ENCODE results near the gene SYNE2.

- no peak for TF ChIP-seq SPI1 (IDR thresholded peaks at IDR 0.05; ENCODE audit: borderline replicate concordance, insufficient read depth, low read depth, low read length)
- TF ChIP-seq CTCF (IDR thresholded peaks at IDR 0.05 in 2 of 3, conservative IDR thresholded peaks at IDR 0.05 in 1 of 3; ENCODE audit: control insufficient read depth in 2 of 3, extremely low read depth in 1 of 3, insufficient read depth in 1 of 3, low read depth in 3 of 3, low read length in 3 of 3), result no peak
- TF ChIP-seq POLR2A (IDR thresholded peaks at IDR 0.05; ENCODE audit: low read depth, low read length), result no peak
- no peak for TF ChIP-seq USF1 (IDR thresholded peaks at IDR 0.05; ENCODE audit: borderline replicate concordance, extremely low read length, insufficient read depth, low read depth, low read length)
- TF ChIP-seq MYC (IDR thresholded peaks at IDR 0.05; ENCODE audit: insufficient read depth, insufficient read length, insufficient replicate concordance, low read length, severe bottlenecking), result no peak
- no peak for TF ChIP-seq TCF7 (IDR thresholded peaks at IDR 0.05; ENCODE audit: borderline replicate concordance)
- no peak for TF ChIP-seq TAF1 (IDR thresholded peaks at IDR 0.05; ENCODE audit: borderline replicate concordance, low read depth, low read length)
- TF ChIP-seq PBX3 (IDR thresholded peaks at IDR 0.05; ENCODE audit: insufficient replicate concordance, low read depth, low read length), result no peak
- TF ChIP-seq EZH2 (IDR thresholded peaks at IDR 0.05; ENCODE audit: borderline replicate concordance, control insufficient read depth, low read depth, low read length), result no peak
- TF ChIP-seq TARDBP (IDR thresholded peaks at IDR 0.05; ENCODE audit: borderline replicate concordance), result no peak
- no peak for TF ChIP-seq POLR2AphosphoS5 (IDR thresholded peaks at IDR 0.05; ENCODE audit: low read length)
These were observed 110.6 kb downstream of the SYNE2 start for GRCh38 chr14:63963439-63963838.
